IMR-90 (cell line): ENCODE measurements around the gene CCPG1. TPM values are rescaled to one million over a fixed set of nuclear protein-coding genes. Genes with fewer than 3 reads are reported as not detected.

ENCODE experiments used
- ATAC-seq: fragments of 200-7000 bp; cut with Tn5 transposase; 2 replicates; pipeline ENCODE4 v1.9.1; 2020; ENCODE audit warnings: low read depth, mild to moderate bottlenecking, moderate library complexity
- BruUV-seq: library from RNA; stranded (reverse); fragments of 400-500 nt; replicated peaks from 2 replicates; lab custom pipeline; 2021; lab: Mats Ljungman, UMichigan
- CTCF ChIA-PET: fragments of 300-600 bp; formaldehyde crosslinking; extraction: SDS; loops from one replicate; lab custom pipeline; 2021; ENCODE audit warnings: antibody characterized with exemption; lab: Yijun Ruan, JAX
- POLR2A ChIA-PET: fragments of 300-600 bp; sonication (Branson Sonifier 250); formaldehyde crosslinking; loops from one replicate; lab custom pipeline; 2022; ENCODE audit warnings: antibody characterized with exemption; ENCODE audit not compliant: unreplicated experiment; lab: Charles Lee
- DNase-seq: peaks from one replicate; pipeline ENCODE4 v3.0.0; 2013
- H2AFZ ChIP-seq: replicated peaks from 2 replicates; pipeline ENCODE3; 2013; ENCODE audit warnings: low read length, mild to moderate bottlenecking; ENCODE audit not compliant: poor library complexity
- H2AK5ac ChIP-seq: 2 replicates; pipeline ENCODE4 v1.6.1; 2013; ENCODE audit warnings: low read depth, low read length, inconsistent platforms
- H2AK9ac ChIP-seq: replicated peaks from 2 replicates; pipeline ENCODE3; 2013; ENCODE audit warnings: mild to moderate bottlenecking, low read depth, low read length, moderate library complexity; ENCODE audit not compliant: poor library complexity
- H2BK120ac ChIP-seq: 2 replicates; pipeline ENCODE4 v1.6.1; 2013; ENCODE audit warnings: low read depth, low read length, inconsistent platforms
- H2BK15ac ChIP-seq: 3 replicates; pipeline ENCODE4 v1.6.1; 2013; ENCODE audit warnings: low read depth, low read length, inconsistent platforms
- H2BK20ac ChIP-seq: 2 replicates; pipeline ENCODE4 v1.6.1; 2013; ENCODE audit warnings: low read depth, mild to moderate bottlenecking, inconsistent platforms, low read length, moderate library complexity
- H2BK5ac ChIP-seq: 2 replicates; pipeline ENCODE4 v1.6.1; 2013; ENCODE audit warnings: mild to moderate bottlenecking, low read depth, low read length, inconsistent platforms; ENCODE audit not compliant: poor library complexity, severe bottlenecking
- H3K14ac ChIP-seq: replicated peaks from 2 replicates; pipeline ENCODE4 v1.6.1; 2013; ENCODE audit warnings: low read depth, low read length, inconsistent platforms
- H3K18ac ChIP-seq: 2 replicates; pipeline ENCODE4 v1.6.1; 2013; ENCODE audit warnings: low read depth, low read length, control low read depth
- H3K23ac ChIP-seq: 2 replicates; pipeline ENCODE4 v1.6.1; 2013; ENCODE audit warnings: low read depth, low read length, inconsistent platforms
- H3K27ac ChIP-seq: 2 replicates; pipeline ENCODE4 v1.5.1; 2013; ENCODE audit warnings: mild to moderate bottlenecking, control low read depth, low read length; ENCODE audit not compliant: insufficient read depth
- H3K27me3 ChIP-seq: 2 replicates; pipeline ENCODE4 v1.6.1; 2013; ENCODE audit warnings: low read length; ENCODE audit not compliant: control insufficient read depth, insufficient read depth
- H3K36me3 ChIP-seq: 2 replicates; pipeline ENCODE4 v1.6.1; 2013; ENCODE audit warnings: low read length, mixed read lengths; ENCODE audit not compliant: control insufficient read depth, insufficient read depth
- H3K4ac ChIP-seq: 2 replicates; pipeline ENCODE4 v1.6.1; 2013; ENCODE audit warnings: low read depth, low read length, inconsistent platforms
- H3K4me1 ChIP-seq: 2 replicates; pipeline ENCODE4 v1.6.1; 2013; ENCODE audit warnings: low read length, mixed read lengths; ENCODE audit not compliant: control insufficient read depth, insufficient read depth
- H3K4me2 ChIP-seq: 2 replicates; pipeline ENCODE4 v1.6.1; 2013; ENCODE audit warnings: low read depth, mild to moderate bottlenecking, control low read depth, low read length, moderate library complexity
- H3K4me3 ChIP-seq: 2 replicates; pipeline ENCODE4 v1.5.1; 2013; ENCODE audit warnings: low read depth, mild to moderate bottlenecking, control low read depth, low read length, moderate library complexity; ENCODE audit not compliant: insufficient read depth
- H3K56ac ChIP-seq: 2 replicates; pipeline ENCODE4 v1.6.1; 2013; ENCODE audit warnings: low read length, inconsistent platforms; ENCODE audit not compliant: insufficient read depth; ENCODE audit errors: extremely low read depth
- H3K79me1 ChIP-seq, 2 experiments: 2 replicates each; pipeline ENCODE4 v1.6.1; 2013; ENCODE audit warnings: low read length in 2 of 2, inconsistent platforms in 1 of 2, low read depth in 1 of 2
- H3K9ac ChIP-seq: 2 replicates; pipeline ENCODE4 v1.6.1; 2013; ENCODE audit warnings: low read depth, low read length, control low read depth
- H3K9me1 ChIP-seq: 2 replicates; pipeline ENCODE4 v1.6.1; 2013; ENCODE audit warnings: low read length, inconsistent platforms; ENCODE audit not compliant: insufficient read depth
- H3K9me3 ChIP-seq: 2 replicates; pipeline ENCODE4 v1.6.1; 2013; ENCODE audit warnings: low read length; ENCODE audit not compliant: control insufficient read depth, insufficient read depth
- H4K20me1 ChIP-seq: 2 replicates; pipeline ENCODE4 v1.6.1; 2013; ENCODE audit warnings: low read length, inconsistent platforms; ENCODE audit not compliant: insufficient read depth
- H4K5ac ChIP-seq: 2 replicates; pipeline ENCODE4 v1.6.1; 2013; ENCODE audit warnings: mild to moderate bottlenecking, low read depth, low read length, control low read depth
- H4K8ac ChIP-seq, 2 experiments: 2 replicates each; pipeline ENCODE4 v1.6.1; 2013; ENCODE audit warnings: low read depth in 2 of 2, low read length in 2 of 2, control low read depth in 1 of 2, inconsistent platforms in 1 of 2
- H4K91ac ChIP-seq: 2 replicates; pipeline ENCODE4 v1.6.1; 2013; ENCODE audit warnings: low read depth, low read length, inconsistent platforms; ENCODE audit not compliant: insufficient read depth
- BHLHE40 ChIP-seq: fragments of 150-350 bp; IDR thresholded peaks from 2 replicates; pipeline ENCODE4 v1.6.1; 2016; ENCODE audit warnings: mild to moderate bottlenecking, low read depth, low read length
- CEBPB ChIP-seq: IDR thresholded peaks from 2 replicates; pipeline ENCODE4 v1.6.1; 2012; ENCODE audit warnings: low read depth, low read length, improper control_type of control experiment
- CHD1 ChIP-seq: IDR thresholded peaks from 2 replicates; pipeline ENCODE4 v1.6.1; 2012; ENCODE audit warnings: low read depth, low read length, improper control_type of control experiment
- ELK1 ChIP-seq: fragments of 150-350 bp; IDR thresholded peaks from 2 replicates; pipeline ENCODE4 v1.6.1; 2016; ENCODE audit warnings: low read depth, mild to moderate bottlenecking, low read length, moderate library complexity, borderline replicate concordance
- FOS ChIP-seq: fragments of 150-350 bp; IDR thresholded peaks from 2 replicates; pipeline ENCODE4 v1.6.1; 2016; ENCODE audit warnings: low read depth, low read length
- MAFK ChIP-seq: IDR thresholded peaks from 2 replicates; pipeline ENCODE4 v1.6.1; 2012; ENCODE audit warnings: low read depth, low read length, improper control_type of control experiment
- MAZ ChIP-seq: IDR thresholded peaks from 2 replicates; pipeline ENCODE4 v1.6.1; 2012; ENCODE audit warnings: low read depth, mild to moderate bottlenecking, low read length, improper control_type of control experiment, moderate library complexity, borderline replicate concordance
- MXI1 ChIP-seq: IDR thresholded peaks from 2 replicates; pipeline ENCODE4 v1.6.1; 2012; ENCODE audit warnings: low read depth, mild to moderate bottlenecking, low read length, moderate library complexity, borderline replicate concordance
- NFE2L2 ChIP-seq: fragments of 150-350 bp; IDR thresholded peaks from 2 replicates; pipeline ENCODE4 v1.6.1; 2016; ENCODE audit warnings: low read depth, mild to moderate bottlenecking, low read length
- POLR2A ChIP-seq: IDR thresholded peaks from 2 replicates; pipeline ENCODE4 v1.6.1; 2012; ENCODE audit warnings: mild to moderate bottlenecking, low read depth, low read length
- RAD21 ChIP-seq: IDR thresholded peaks from 2 replicates; pipeline ENCODE4 v1.6.1; 2012; ENCODE audit warnings: low read length, improper control_type of control experiment
- RCOR1 ChIP-seq: IDR thresholded peaks from 2 replicates; pipeline ENCODE4 v1.6.1; 2012; ENCODE audit warnings: mild to moderate bottlenecking, low read length, improper control_type of control experiment; ENCODE audit not compliant: insufficient replicate concordance
- RFX5 ChIP-seq: IDR thresholded peaks from 2 replicates; pipeline ENCODE4 v1.8.0; 2012; ENCODE audit warnings: low read depth, mild to moderate bottlenecking, low read length, moderate library complexity
- SMC3 ChIP-seq: fragments of 150-350 bp; IDR thresholded peaks from 2 replicates; pipeline ENCODE4 v1.6.1; 2016; ENCODE audit warnings: low read depth, mild to moderate bottlenecking, antibody characterized with exemption, low read length, moderate library complexity
- WGBS, 2 experiments: methylation state at CpG; one replicate each; pipeline versions ENCODE4 v1.1.5 to v1.1.7; 2013; ENCODE audit warnings: missing lambda C conversion rate in 2 of 2; ENCODE audit not compliant: insufficient read length in 1 of 2; ENCODE audit errors: extremely low coverage in 2 of 2; 5-methylcytosine and 5-hydroxymethylcytosine counted together
- dilution Hi-C: fragments of 300-500 bp; cut with HindIII; formaldehyde crosslinking; loops from one replicate; pipeline ENCODE4 v1.14.3; 2018; ENCODE audit warnings: low sequenced_read_pairs; ENCODE audit not compliant: unreplicated experiment
- in situ Hi-C: fragments of 300-500 bp; cut with MboI; formaldehyde crosslinking; loops from 3 replicates; pipeline ENCODE4 v1.14.3; 2019; ENCODE audit warnings: low sequenced_read_pairs, inconsistent platforms, mixed read lengths
- intact Hi-C: fragments of 100-400 bp; cut with micrococcal nuclease; formaldehyde crosslinking; loops from 2 replicates; pipeline ENCODE4 v1.10.0; 2022
- polyA plus RNA-seq, 3 experiments: library from polyadenylated mRNA; depleted of rRNA; stranded (reverse); fragments of >200 nt; gene quantifications; 2 replicates each; pipeline ENCODE4 v1.2.3, GENCODE V29; 2012; ENCODE audit warnings: low replicate concordance in 1 of 3
- total RNA-seq: library from RNA; depleted of rRNA; stranded (reverse); fragments of >200 nt; gene quantifications from 2 replicates; pipeline ENCODE4 v1.2.3, GENCODE V29; 2012
- TF ChIP-seq, protein P1 (sequence below): conservative IDR thresholded peaks from 2 replicates; pipeline ENCODE4 v1.5.1; 2012; ENCODE audit warnings: mild to moderate bottlenecking, low read depth, low read length, improper control_type of control experiment

CCPG1 gene
- total and polyA plus RNA-seq, 2 of the 4 experiments (the other 2 are of a cell fraction): 11.4 to 14.3 TPM

DNA sequence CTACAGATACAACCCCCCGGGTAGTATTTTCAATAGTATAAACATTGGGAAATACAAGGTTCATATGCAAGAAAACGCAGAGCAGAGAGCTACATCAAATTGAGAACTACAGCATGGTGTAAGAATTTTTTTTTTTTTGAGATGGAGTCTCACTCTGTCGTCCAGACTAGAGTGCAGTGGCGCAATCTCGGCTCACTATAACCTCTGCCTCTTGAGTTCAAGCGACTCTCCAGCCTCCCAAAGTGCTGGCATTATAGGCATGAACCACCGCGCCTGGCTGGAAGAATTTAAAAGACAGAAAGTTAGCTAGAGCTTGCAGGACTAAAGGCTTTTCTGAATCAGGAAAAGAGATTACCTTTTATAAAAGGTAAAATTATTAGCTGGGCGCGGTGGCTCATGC lies 47.1 kb downstream of the CCPG1 start:
- H3K9me3 ChIP-seq: no peaks in the 10 kb centered on the region
- H4K5ac ChIP-seq: no peak overlapping the region
- ATAC-seq (no peak), DNase-seq (no peak)
- TF ChIP-seq MXI1: no peak
- no peak for TF ChIP-seq POLR2A
- no peak for TF ChIP-seq RFX5
- TF ChIP-seq CEBPB: no peak
- TF ChIP-seq, protein P1, sequence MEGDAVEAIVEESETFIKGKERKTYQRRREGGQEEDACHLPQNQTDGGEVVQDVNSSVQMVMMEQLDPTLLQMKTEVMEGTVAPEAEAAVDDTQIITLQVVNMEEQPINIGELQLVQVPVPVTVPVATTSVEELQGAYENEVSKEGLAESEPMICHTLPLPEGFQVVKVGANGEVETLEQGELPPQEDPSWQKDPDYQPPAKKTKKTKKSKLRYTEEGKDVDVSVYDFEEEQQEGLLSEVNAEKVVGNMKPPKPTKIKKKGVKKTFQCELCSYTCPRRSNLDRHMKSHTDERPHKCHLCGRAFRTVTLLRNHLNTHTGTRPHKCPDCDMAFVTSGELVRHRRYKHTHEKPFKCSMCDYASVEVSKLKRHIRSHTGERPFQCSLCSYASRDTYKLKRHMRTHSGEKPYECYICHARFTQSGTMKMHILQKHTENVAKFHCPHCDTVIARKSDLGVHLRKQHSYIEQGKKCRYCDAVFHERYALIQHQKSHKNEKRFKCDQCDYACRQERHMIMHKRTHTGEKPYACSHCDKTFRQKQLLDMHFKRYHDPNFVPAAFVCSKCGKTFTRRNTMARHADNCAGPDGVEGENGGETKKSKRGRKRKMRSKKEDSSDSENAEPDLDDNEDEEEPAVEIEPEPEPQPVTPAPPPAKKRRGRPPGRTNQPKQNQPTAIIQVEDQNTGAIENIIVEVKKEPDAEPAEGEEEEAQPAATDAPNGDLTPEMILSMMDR: no peak
- no peak for TF ChIP-seq ELK1
- TF ChIP-seq NFE2L2: no peak
- TF ChIP-seq FOS: no peak
- no peak for TF ChIP-seq RAD21
- TF ChIP-seq SMC3: no peak
- no peak for TF ChIP-seq MAZ
- no peak for TF ChIP-seq RCOR1
- no peak for TF ChIP-seq CHD1
- TF ChIP-seq MAFK: no peak
- TF ChIP-seq BHLHE40: no peak
- no TSS peak for BruUV-seq
- no peak overlapping the region for H3K18ac ChIP-seq
- H4K8ac ChIP-seq: no peak overlapping the region
- H2AK5ac ChIP-seq: no peak overlapping the region
- no peaks in the 10 kb centered on the region for H3K36me3 ChIP-seq
- H3K9ac ChIP-seq: no peak overlapping the region
- no peak overlapping the region for H3K56ac ChIP-seq
- POLR2A ChIA-PET: interaction anchor here (0.7 kb wide), 1 partner anchor 892 kb away, joined by 3 read pairs; no protein-coding TSS in a partner anchor
- no CpG with 5 or more reads among the region's 10 CpGs for WGBS, 2 experiments
- H3K9me1 ChIP-seq: no peaks in the 10 kb centered on the region
- H4K91ac ChIP-seq: no peak overlapping the region
- CTCF ChIA-PET: interaction anchor here (0.6 kb wide), 1 partner anchor 15 kb away, joined by 3 read pairs; no protein-coding TSS in a partner anchor
- no peak overlapping the region for H3K14ac ChIP-seq
- no peaks in the 10 kb centered on the region for H3K79me1 ChIP-seq
- H2AFZ ChIP-seq: no peak overlapping the region
- intact Hi-C loops: no loop called here
- no peak overlapping the region for H2AK9ac ChIP-seq
- H3K4me2 ChIP-seq: no peak overlapping the region
- H2BK15ac ChIP-seq: no peak overlapping the region
- H3K4me1 ChIP-seq: peaks cover 5% of the 10 kb centered on the region
- H4K20me1 ChIP-seq: no peaks in the 10 kb centered on the region
- no peak overlapping the region for H3K4me3 ChIP-seq
- H2BK5ac ChIP-seq: no peak overlapping the region
- no peak overlapping the region for H3K23ac ChIP-seq
- H3K27ac ChIP-seq: no peak overlapping the region
- no peak overlapping the region for H2BK20ac ChIP-seq
- dilution Hi-C loops: no loop called here
- no peak overlapping the region for H3K4ac ChIP-seq
- no peak overlapping the region for H2BK120ac ChIP-seq
- in situ Hi-C loops: no loop called here
- no peaks in the 10 kb centered on the region; the same call in 1 of the 2 replicates for H3K27me3 ChIP-seq
